A673 (cell line): Measurements from ENCODE around the gene PCDHA3.
"Not testable (repeated sequence)": the region's sequence is repeated elsewhere in the genome, so short reads cannot be mapped to it uniquely, and the experiment has no call there.

Experiments used
- CTCF ChIP-seq: fragments of 300-800, 200-600 bp; sonication (generic); conservative IDR thresholded peaks from 2 replicates; pipeline ENCODE4 v1.5.1; 2017; ENCODE audit warnings: low read depth, mild to moderate bottlenecking, antibody characterized with exemption, low read length, moderate library complexity, mixed read lengths
- EZH2 ChIP-seq: fragments of 200-600 bp; sonication (generic); IDR thresholded peaks from 2 replicates; pipeline ENCODE4 v1.6.1; 2017; ENCODE audit warnings: borderline replicate concordance, low read depth, mild to moderate bottlenecking, mixed read lengths, antibody characterized with exemption, low read length; ENCODE audit not compliant: poor library complexity, severe bottlenecking

GRCh38 chr5:140848139-140849102 lies 47.6 kb downstream of the PCDHA3 start, which contains the start of gene PCDHA9:
- 0 out of 2 replicates have a peak, but pooled peaks have one; percentile 11 for TF ChIP-seq CTCF
- not testable (repeated sequence) for TF ChIP-seq EZH2
